GM12872 (cell line): ENCODE data around the gene MORN3.
A peak's percentile ranks its signal among the peaks of the same experiment; 100 is the strongest.

Experiments used
- CTCF ChIP-seq: IDR thresholded peaks from 3 replicates; pipeline ENCODE4 v1.5.1; 2011; ENCODE audit warnings: low read depth, mild to moderate bottlenecking, low read length, moderate library complexity; ENCODE audit not compliant: insufficient read depth

MORN3 gene

GRCh38 chr12:121673013-121673511, 3.6 kb upstream of the MORN3 start:
- TF ChIP-seq CTCF = no peak

- peak; percentile 70 for TF ChIP-seq CTCF
Measured at GRCh38 chr12:121668750-121669520, 519 bp downstream of the MORN3 start.

GRCh38 chr12:121663610-121663929, 5.9 kb downstream of the MORN3 start:
- no peak for TF ChIP-seq CTCF

GRCh38 chr12:121657305-121658008, 12.0 kb downstream of the MORN3 start:
- TF ChIP-seq CTCF = no peak

GRCh38 chr12:121656122-121656521, 13.3 kb downstream of the MORN3 start:
- no peak for TF ChIP-seq CTCF

- TF ChIP-seq CTCF = no peak
Measured at GRCh38 chr12:121653999-121654398, 15.5 kb downstream of the MORN3 start.

GRCh38 chr12:121652767-121653497, 16.5 kb downstream of the MORN3 start:
- no peak for TF ChIP-seq CTCF
